GM10847 (cell line): ENCODE results near the gene FRYL.

Source experiments
- POLR2A ChIP-seq: IDR thresholded peaks from 2 replicates; pipeline ENCODE4 v1.6.1; 2011; ENCODE audit not compliant: insufficient read length; ENCODE audit errors: extremely low read depth

FRYL gene

GRCh38 chr4:48761286-48761685 lies 18.8 kb downstream of the FRYL start:
- no peak for TF ChIP-seq POLR2A

- TF ChIP-seq POLR2A: no peak
These were observed 23.3 kb downstream of the FRYL start for GRCh38 chr4:48756689-48757220.

DNA sequence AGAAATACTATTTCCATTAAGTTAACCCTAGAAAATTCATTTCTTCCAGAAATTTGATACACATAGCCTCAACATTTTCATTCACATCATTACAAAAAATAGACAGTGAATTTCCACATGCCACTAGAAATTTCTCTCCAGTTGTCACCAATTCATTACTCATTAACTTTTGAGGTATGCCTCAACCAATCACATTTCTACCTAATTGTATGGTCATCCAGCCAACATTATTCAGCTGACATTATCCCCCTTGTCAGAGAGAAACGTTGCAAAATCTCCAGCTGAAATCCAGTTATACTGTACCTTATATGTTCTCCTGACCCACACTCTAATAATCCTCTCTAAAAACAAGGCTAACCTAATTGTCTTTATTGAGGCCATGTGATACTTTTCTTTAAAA lies 24.8 kb downstream of the FRYL start:
- no peak for TF ChIP-seq POLR2A

GRCh38 chr4:48753159-48753558 lies 26.9 kb downstream of the FRYL start:
- TF ChIP-seq POLR2A: no peak

DNA sequence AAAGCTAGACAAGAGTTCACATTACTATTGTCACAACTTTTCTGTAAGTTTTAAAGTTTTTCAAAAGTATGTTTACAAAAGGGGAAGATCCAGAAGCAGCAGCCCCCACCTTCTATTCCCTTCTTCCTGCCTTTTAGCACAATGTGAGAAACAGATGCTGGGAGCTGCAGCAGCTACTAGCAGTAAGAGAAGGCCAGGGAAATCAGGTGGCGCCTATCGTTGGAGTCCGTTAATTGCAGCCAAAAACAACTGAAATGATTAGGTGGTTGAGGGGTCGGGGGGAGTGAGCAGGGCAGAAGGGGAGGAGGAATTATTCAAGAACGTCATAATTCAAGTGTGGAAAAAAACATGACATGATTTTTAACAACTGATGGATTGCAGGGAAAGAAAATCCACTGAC lies 27.4 kb downstream of the FRYL start:
- no peak for TF ChIP-seq POLR2A

- TF ChIP-seq POLR2A: no peak
These were observed 27.8 kb downstream of the FRYL start for GRCh38 chr4:48752246-48752645.

DNA sequence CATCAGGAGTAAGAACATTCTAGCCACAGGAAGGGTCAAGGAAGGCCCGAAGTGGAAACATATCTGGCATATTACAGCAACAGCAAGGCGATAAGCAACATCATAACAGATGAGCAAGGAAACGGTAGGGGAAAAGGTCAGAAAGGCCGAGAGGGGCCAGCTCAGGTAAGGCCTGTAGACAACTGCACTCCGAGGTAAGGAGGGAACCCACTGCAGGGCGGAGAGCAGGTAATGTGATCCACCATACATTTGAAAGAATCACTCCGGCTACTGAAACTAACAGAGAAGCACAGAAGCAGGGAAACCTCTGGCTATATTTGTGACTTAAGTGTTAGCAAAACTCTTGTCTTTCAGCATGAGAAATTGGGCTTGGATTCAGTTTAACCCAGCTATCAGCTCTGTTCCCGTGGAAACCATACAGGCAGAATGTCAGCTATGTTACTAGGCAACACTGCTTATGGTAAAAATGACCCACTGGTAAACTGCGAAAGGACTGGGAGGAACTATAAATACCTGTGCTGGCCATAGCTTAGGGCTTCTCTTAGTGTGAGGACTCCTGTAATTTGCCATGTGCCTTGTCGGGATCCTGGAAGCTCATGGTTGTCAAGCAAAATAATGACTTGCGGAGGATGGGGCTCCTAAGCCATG lies 31.0 kb downstream of the FRYL start:
- TF ChIP-seq POLR2A: no peak

- TF ChIP-seq POLR2A: no peak
These were observed 33.3 kb downstream of the FRYL start for GRCh38 chr4:48746608-48747362.

GRCh38 chr4:48742412-48742811 lies 37.7 kb downstream of the FRYL start:
- no peak for TF ChIP-seq POLR2A

- no peak for TF ChIP-seq POLR2A
These were observed 40.5 kb downstream of the FRYL start for GRCh38 chr4:48739560-48740019.

DNA sequence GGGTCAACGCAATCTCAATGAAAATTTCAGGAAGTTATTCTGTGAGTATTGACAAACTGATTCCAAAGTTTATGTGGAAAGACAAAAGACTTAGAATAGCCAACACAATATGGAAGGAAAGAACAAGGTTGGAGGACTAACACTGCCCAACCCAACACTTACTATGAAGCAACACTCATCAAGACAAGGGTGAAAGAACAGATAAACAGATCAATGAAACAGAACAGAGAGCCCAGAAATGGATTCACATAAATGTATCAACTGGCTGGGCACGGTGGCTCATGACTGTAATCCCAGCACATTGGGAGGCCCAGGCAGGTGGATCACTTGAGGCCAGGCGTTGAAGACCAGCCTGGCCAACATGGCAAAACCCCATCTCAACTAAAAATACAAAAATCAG lies 41.2 kb downstream of the FRYL start:
- no peak for TF ChIP-seq POLR2A

DNA sequence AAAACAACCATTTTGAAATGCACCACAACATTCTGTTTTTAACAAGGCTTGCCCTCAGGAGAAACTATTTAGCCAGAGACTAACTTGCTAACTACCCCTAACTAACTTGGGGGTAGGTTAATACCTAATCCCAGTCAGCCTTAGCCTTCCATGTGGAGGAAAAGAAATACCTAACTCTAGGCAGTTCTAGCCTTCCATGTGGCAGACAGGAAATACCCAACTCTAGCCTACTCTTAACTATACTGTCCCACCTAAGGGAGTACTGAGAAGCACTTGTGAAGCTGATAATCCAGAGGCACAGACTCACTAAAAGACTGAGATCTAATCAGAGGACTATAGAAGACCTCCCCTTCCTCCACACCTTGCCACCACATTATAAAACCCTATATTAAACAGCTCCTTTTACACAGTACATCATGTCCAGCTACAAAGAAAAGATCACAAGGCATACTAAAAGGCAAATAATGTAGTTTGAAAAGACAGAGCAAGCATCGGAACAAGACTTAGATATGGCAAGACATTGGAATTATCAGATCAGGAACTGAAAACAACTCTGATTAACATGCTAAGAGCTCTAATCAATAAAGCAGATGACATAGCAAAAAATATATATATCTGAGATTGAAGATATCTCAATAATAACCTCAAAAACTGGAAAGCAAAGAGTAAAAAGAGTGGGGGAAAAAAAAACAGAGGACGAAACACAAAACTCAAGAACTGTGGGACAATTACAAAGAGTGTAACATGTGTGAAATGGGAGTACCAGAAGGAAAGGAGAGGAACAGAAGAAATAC lies 52.2 kb downstream of the FRYL start:
- no peak for TF ChIP-seq POLR2A

DNA sequence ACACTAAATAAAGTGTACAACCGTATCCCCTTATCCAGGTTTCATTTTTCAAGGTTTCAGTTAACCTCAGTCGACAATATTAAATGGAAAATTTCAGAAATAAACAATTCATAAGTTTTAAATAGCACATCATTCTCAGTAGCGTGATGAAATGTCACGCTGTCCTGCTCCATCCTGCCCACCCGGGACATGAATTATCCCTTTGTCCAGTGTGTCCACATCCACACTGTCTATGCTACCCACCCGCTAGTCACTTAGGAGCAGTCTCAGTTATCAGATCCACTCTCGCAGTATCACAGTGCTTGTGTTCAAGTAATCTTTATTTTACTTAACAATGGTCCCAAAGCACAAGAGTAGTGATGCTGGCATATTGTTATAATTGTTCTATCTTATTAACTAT lies 54.7 kb downstream of the FRYL start:
- TF ChIP-seq POLR2A: no peak

DNA sequence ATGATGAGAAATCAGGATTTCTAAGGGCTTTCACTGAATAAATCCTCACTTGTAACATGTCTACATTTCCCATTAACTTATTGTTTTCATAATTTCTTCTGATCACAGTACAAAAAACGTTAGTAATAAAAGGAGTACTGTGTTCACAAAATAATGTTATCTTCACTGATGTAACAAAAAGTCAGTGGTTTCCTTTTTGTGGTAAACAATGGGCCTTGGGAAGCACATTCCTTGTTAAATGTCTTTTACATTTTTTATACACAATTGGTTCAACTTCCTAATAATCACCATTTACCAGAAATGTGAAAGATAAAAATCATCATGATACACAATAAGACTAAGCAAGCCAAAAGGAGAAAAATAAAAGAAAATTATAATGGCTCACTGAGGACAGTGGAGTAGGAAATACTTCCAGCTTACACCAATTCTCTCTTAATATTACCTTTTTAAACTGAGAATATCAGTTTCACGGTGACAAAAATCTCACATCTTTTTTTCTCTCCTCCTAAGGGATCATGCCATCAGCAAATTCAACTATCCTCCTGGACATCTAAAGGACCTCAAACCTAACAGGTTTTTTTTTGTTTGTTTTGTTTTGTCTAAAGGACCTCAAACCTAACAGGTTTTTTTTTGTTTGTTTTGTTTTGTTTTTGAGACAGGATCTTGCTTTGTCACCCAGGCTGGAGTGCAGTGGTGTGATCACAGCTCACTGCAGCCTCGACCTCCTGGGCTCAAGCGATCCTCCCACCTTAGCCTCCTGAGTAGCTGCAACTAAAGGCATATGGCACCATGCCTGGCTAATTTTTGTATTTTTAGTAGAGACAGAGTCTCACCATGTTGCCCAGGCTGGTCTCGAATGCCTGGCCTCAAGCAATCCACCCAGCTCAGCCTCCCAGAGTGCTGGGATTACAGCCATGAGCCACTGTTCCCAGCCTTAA lies 57.3 kb downstream of the FRYL start:
- TF ChIP-seq POLR2A: no peak

DNA sequence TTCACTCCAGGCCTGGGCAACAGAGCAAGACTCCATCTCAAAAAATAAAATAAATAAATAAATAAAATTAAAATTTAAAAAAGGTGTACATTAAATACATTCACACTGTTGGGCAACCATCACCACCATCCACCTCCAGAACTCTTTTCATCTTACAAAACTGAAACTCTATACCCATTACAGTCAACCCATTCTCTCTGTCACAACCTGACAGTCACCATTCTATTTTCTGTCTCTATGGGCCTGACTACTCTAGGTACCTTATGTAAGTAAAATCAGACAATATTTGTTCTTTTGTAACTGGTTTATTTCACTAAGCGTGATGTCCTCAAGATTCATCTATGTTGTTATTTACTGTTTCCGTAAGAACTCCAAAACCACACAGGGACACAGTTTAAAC lies 59.6 kb downstream of the FRYL start:
- no peak for TF ChIP-seq POLR2A
